Astrocyte of the spinal cord (primary cell): ENCODE measurements around the gene CCDC71.

ENCODE experiments used
- DNase-seq: peaks from one replicate; pipeline ENCODE4 v3.0.0; 2011; ENCODE audit warnings: low read depth, low spot score
- H3K4me3 ChIP-seq: 2 replicates; pipeline ENCODE4 v1.5.1; 2011; ENCODE audit warnings: low read depth, mild to moderate bottlenecking, low read length, moderate library complexity
- in situ Hi-C: cut with HindIII; loops from 2 replicates; pipeline ENCODE4 v1.10.0; 2017; ENCODE audit warnings: low sequenced_read_pairs
- TF ChIP-seq, protein P1 (sequence below): IDR thresholded peaks from 2 replicates; pipeline ENCODE4 v1.5.1; 2012; ENCODE audit warnings: low read depth, mild to moderate bottlenecking, low read length, inconsistent platforms

The CCDC71 gene

DNA sequence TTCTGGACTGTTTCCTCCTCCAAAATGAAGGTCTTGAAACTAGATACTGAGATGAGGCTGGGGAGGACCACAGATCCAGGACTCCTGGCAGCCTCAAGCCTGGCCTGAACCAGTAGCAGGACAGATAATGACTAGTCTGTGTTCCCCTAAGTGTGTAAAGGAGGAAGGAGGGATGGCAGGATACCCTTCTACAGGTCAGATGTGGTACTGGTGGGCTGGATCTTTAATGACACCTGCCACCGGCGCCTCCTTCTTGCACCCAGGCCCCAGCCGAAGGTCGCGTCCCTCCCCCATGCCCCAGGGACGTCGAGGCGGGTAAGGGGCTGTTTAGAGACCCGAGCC lies 46.1 kb downstream of the CCDC71 start:
- DNase-seq, result no peak
- TF ChIP-seq, protein P1, sequence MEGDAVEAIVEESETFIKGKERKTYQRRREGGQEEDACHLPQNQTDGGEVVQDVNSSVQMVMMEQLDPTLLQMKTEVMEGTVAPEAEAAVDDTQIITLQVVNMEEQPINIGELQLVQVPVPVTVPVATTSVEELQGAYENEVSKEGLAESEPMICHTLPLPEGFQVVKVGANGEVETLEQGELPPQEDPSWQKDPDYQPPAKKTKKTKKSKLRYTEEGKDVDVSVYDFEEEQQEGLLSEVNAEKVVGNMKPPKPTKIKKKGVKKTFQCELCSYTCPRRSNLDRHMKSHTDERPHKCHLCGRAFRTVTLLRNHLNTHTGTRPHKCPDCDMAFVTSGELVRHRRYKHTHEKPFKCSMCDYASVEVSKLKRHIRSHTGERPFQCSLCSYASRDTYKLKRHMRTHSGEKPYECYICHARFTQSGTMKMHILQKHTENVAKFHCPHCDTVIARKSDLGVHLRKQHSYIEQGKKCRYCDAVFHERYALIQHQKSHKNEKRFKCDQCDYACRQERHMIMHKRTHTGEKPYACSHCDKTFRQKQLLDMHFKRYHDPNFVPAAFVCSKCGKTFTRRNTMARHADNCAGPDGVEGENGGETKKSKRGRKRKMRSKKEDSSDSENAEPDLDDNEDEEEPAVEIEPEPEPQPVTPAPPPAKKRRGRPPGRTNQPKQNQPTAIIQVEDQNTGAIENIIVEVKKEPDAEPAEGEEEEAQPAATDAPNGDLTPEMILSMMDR, result no peak
- in situ Hi-C loops, result no loop called here

DNA sequence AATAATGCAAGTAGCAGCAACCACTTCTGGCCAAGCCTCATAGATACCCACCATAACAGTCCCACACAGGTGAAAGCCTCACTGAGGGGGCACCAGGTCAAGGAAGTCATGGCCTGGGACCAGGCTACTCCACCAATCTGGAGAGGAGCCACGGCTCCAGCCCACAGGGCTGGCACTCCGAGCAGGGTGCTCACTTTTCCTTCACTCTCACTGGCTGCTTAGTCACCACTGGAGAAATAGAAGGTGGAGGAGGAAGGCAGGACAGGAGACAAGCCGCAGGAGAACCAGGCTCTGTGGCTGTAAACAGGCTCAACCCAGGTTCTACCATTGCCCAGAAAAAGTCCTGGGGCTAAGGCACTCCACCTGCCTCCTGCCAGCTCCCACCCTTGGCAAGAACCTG lies 46.7 kb downstream of the CCDC71 start:
- TF ChIP-seq, protein P1, result no peak
- in situ Hi-C loops, result no loop called here

More for the DNA sequence above, 46.1 kb downstream of the CCDC71 start:
- peak overlapping the region; percentile 91 for H3K4me3 ChIP-seq

GRCh38 chr3:49119036-49119435 lies 47.1 kb downstream of the CCDC71 start:
- in situ Hi-C loops, result no loop called here
- DNase-seq, result no peak
- H3K4me3 ChIP-seq, result no peak overlapping the region
- TF ChIP-seq, protein P1, result no peak

More for the DNA sequence above, 46.7 kb downstream of the CCDC71 start:
- peak overlapping the region; percentile 91 for H3K4me3 ChIP-seq
- DNase-seq, result no peak
